ENCODE measurements around the gene BPIFB1.
A peak's percentile ranks its signal among the peaks of the same experiment; 100 is the strongest.

The BPIFB1 gene

GRCh38 chr20:33257237-33257636 lies 25.8 kb upstream of the BPIFB1 start:
- Mint-ChIP-seq H3K4me3 (no peak overlapping the region), H3K36me3 (no peaks in the 10 kb centered on the region), H3K27ac (no peak overlapping the region), H3K9me3 (peaks cover 3% of the 10 kb centered on the region), H3K4me1 (no peaks in the 10 kb centered on the region)
- ATAC-seq (no peak), DNase-seq (ENCODE audit: low spot score in 2 of 2) (no peak)

DNA sequence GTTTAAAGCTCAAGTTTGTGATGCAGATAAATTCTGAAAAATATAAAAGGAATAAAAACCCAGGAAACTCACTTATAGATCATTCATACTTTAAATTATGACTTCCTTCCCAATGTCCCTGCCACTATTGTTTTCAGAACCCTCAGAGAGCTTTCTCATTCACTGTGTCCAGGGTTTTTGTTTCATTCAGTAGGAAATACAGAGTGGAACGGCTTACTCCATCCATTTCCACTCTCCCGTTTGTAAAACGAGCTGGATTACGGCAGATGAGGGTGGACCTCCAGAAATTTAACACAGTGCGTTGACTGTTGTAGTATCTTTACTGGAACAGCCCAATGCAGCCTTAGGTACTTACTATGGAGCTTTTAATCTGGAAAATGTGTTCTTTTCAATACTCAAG lies 23.6 kb upstream of the BPIFB1 start:
- H3K4me3 Mint-ChIP-seq: no peak overlapping the region
- ATAC-seq: no peak
- no peak for DNase-seq (ENCODE audit: low spot score in 2 of 2)
- no peak overlapping the region for H3K27ac Mint-ChIP-seq
- H3K36me3 Mint-ChIP-seq: no peaks in the 10 kb centered on the region
- H3K4me1 Mint-ChIP-seq: no peaks in the 10 kb centered on the region
- peaks cover under 1% of the 10 kb centered on the region for H3K9me3 Mint-ChIP-seq

DNA sequence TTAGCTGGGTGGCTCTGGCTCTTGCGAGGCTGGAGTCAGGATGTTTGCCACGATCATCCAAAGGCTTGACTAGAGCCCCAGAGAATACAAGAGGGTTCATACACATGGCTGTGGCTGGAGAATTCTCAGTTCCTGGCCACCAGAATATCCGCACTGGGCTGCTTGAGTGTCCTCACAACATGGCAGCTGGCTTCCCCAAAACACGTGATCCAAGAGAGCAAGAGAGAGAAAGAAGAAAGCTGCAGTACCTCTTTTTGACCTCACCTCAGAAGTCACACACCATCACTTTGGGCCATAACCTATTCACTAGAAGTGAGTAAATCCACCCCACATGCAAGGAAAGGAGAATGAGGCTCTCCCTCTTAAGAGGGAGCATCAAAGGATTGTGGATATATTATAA lies 21.5 kb upstream of the BPIFB1 start:
- H3K4me1 Mint-ChIP-seq: no peaks in the 10 kb centered on the region
- no peak overlapping the region for H3K4me3 Mint-ChIP-seq
- no peaks in the 10 kb centered on the region for H3K9me3 Mint-ChIP-seq
- H3K36me3 Mint-ChIP-seq: no peaks in the 10 kb centered on the region
- no peak for ATAC-seq
- no peak overlapping the region for H3K27ac Mint-ChIP-seq
- DNase-seq (ENCODE audit: low spot score in 2 of 2): no peak

DNA sequence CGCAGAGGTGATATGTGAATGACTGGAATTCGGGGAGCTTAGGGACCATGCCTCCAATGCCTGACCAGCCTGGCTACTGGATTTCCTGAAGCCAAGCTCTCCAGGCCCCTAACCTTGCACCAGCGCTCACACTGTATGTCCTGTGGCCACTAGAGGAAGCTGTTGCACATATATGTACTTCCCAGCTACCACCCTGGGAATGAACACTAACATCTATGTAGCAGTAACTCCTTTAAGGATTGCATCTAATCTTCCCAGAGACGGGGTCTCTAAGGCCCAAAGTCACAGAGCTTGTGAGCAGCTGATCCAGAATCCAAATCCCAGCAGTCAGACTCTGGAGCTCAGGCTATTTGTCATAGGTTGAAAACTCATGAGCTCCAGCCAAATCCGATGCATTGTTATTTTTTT lies 20.4 kb upstream of the BPIFB1 start:
- DNase-seq (ENCODE audit: low spot score in 2 of 2): no peak
- peak; percentile 67 for ATAC-seq
- Mint-ChIP-seq H3K4me1 (no peaks in the 10 kb centered on the region), H3K27ac (no peak overlapping the region), H3K4me3 (no peak overlapping the region), H3K9me3 (no peaks in the 10 kb centered on the region), H3K36me3 (no peaks in the 10 kb centered on the region)

GRCh38 chr20:33263784-33264183 lies 19.2 kb upstream of the BPIFB1 start:
- ATAC-seq (no peak), DNase-seq (ENCODE audit: low spot score in 2 of 2) (no peak)
- Mint-ChIP-seq H3K4me3 (no peak overlapping the region), H3K4me1 (no peaks in the 10 kb centered on the region), H3K27ac (no peak overlapping the region), H3K9me3 (no peaks in the 10 kb centered on the region), H3K36me3 (no peaks in the 10 kb centered on the region)

GRCh38 chr20:33267701-33268100 lies 15.3 kb upstream of the BPIFB1 start:
- H3K27ac Mint-ChIP-seq: no peak overlapping the region
- H3K9me3 Mint-ChIP-seq: no peaks in the 10 kb centered on the region
- ATAC-seq: no peak
- no peaks in the 10 kb centered on the region for H3K4me1 Mint-ChIP-seq
- H3K36me3 Mint-ChIP-seq: no peaks in the 10 kb centered on the region
- no peak for DNase-seq (ENCODE audit: low spot score in 2 of 2)
- H3K4me3 Mint-ChIP-seq: no peak overlapping the region

DNA sequence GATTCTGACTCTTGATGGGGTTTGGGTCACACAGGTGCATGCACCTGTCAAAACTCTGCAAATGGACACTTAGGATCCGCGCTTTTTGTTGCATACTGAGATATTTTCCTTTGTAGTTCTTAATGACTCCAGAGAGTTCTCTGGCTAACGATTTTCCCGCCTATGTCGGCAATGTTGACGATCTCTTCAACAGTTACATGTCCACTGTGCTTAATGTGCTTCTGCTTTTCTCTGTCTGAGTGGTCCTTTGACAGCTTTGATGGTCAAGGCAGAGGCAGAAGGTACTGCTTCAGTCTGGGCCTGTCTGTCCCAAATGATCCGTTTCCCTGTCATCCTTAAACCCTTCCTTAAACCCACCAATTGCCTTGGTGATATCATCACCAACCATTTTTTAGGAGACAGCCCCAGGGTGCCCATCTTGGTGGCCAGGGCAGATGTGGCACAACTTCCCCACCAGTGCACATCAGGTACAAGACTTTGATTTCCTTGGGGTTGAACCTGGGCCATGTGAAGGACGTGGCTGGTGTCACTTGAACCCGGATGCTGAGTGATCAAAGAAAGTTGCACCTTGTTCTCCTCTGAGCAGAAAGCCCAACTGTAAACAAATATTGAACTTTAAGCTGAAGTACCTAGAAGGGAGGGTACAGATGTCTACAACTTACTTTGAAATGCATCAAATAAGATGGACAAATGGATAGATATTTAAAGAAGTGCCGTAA lies 10.7 kb upstream of the BPIFB1 start:
- no peaks in the 10 kb centered on the region for H3K9me3 Mint-ChIP-seq
- no peak overlapping the region for H3K4me3 Mint-ChIP-seq
- DNase-seq (ENCODE audit: low spot score in 2 of 2): no peak
- H3K4me1 Mint-ChIP-seq: no peaks in the 10 kb centered on the region
- no peaks in the 10 kb centered on the region for H3K36me3 Mint-ChIP-seq
- no peak overlapping the region for H3K27ac Mint-ChIP-seq
- no peak for ATAC-seq

DNA sequence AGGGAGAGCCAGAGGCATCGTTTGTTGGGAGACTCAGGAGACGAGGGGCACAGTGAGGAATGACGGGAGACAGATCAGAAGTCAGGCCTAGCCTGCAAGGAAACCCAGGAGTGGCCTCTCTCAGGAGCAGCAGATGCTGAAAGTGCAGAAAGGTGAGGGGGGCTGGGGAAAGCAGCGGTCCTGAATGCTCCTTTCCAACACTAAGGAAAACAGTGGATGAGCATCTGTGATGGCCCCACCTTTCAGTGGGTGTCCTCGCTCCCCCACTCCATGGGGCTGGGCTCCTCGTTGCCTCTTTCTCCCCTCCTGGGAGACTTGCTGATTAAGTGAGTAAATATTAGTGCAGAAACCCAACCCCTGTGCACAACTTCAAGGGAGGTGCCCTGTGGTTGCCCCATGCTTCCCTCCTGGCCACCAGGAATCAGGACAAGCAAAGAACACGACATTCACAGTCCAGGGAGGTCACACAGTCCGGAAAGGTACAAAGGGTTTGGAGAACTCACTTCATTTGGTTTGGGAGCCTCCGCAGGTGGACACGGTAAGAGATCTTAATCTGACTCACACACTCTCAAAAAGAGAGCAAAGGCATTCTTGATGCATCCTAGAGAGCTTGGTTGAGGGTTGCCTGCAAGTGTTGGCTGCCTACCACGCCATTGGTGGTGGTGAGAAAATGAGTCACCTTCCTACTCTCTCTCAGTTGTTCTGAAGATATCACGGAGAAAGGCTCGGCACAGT lies 9.7 kb upstream of the BPIFB1 start:
- DNase-seq (ENCODE audit: low spot score in 2 of 2): no peak
- no peak overlapping the region for H3K4me3 Mint-ChIP-seq
- no peaks in the 10 kb centered on the region for H3K36me3 Mint-ChIP-seq
- no peaks in the 10 kb centered on the region for H3K9me3 Mint-ChIP-seq
- no peaks in the 10 kb centered on the region for H3K4me1 Mint-ChIP-seq
- no peak overlapping the region for H3K27ac Mint-ChIP-seq
- ATAC-seq: peak; percentile 89

DNA sequence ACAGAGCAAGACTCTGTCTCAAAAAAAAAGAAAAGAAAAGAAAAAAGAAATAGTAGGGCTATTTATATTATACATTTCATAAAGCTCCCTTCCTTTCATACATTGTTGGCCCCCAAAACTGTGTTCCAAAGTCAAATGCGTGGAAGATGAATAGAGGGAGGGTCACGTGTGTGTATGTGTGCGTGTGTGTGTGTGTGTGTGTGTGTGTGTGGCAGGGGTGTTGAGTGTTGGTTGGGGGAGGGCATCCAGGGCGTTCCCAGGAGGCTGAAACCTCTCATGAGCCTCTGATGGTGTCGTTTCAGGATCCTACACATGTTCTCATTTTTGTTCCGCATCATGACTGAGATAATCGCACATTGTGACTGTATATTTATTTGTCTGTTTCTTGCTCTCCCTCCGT lies 7.8 kb upstream of the BPIFB1 start:
- Mint-ChIP-seq H3K9me3 (no peaks in the 10 kb centered on the region), H3K36me3 (no peaks in the 10 kb centered on the region), H3K4me3 (no peak overlapping the region), H3K4me1 (no peaks in the 10 kb centered on the region), H3K27ac (no peak overlapping the region)
- DNase-seq (ENCODE audit: low spot score in 2 of 2) (no peak), ATAC-seq (no peak)

- Mint-ChIP-seq H3K4me3 (no peak overlapping the region), H3K36me3 (no peaks in the 10 kb centered on the region), H3K27ac (peak overlapping the region; percentile 77), H3K4me1 (no peaks in the 10 kb centered on the region), H3K9me3 (no peaks in the 10 kb centered on the region)
- DNase-seq (ENCODE audit: low spot score in 2 of 2) (no peak), ATAC-seq (no peak)
Observed at GRCh38 chr20:33275871-33276270, 7.1 kb upstream of the BPIFB1 start.

- no peak for DNase-seq (ENCODE audit: low spot score in 2 of 2)
- H3K9me3 Mint-ChIP-seq: no peaks in the 10 kb centered on the region
- H3K36me3 Mint-ChIP-seq: no peaks in the 10 kb centered on the region
- H3K27ac Mint-ChIP-seq: peak overlapping the region; percentile 77
- ATAC-seq: no peak
- H3K4me1 Mint-ChIP-seq: no peaks in the 10 kb centered on the region
- H3K4me3 Mint-ChIP-seq: no peak overlapping the region
Observed at GRCh38 chr20:33276303-33277113, 6.5 kb upstream of the BPIFB1 start.

GRCh38 chr20:33277471-33278441 lies 5.3 kb upstream of the BPIFB1 start:
- DNase-seq (ENCODE audit: low spot score in 2 of 2) (no peak), ATAC-seq (no peak)
- Mint-ChIP-seq H3K27ac (no peak overlapping the region), H3K4me1 (no peaks in the 10 kb centered on the region), H3K36me3 (no peaks in the 10 kb centered on the region), H3K9me3 (no peaks in the 10 kb centered on the region), H3K4me3 (no peak overlapping the region)

GRCh38 chr20:33278700-33279099 lies 4.3 kb upstream of the BPIFB1 start:
- ATAC-seq (no peak), DNase-seq (ENCODE audit: low spot score in 2 of 2) (no peak)
- Mint-ChIP-seq H3K9me3 (no peaks in the 10 kb centered on the region), H3K27ac (no peak overlapping the region), H3K36me3 (no peaks in the 10 kb centered on the region), H3K4me1 (no peaks in the 10 kb centered on the region), H3K4me3 (no peak overlapping the region)

DNA sequence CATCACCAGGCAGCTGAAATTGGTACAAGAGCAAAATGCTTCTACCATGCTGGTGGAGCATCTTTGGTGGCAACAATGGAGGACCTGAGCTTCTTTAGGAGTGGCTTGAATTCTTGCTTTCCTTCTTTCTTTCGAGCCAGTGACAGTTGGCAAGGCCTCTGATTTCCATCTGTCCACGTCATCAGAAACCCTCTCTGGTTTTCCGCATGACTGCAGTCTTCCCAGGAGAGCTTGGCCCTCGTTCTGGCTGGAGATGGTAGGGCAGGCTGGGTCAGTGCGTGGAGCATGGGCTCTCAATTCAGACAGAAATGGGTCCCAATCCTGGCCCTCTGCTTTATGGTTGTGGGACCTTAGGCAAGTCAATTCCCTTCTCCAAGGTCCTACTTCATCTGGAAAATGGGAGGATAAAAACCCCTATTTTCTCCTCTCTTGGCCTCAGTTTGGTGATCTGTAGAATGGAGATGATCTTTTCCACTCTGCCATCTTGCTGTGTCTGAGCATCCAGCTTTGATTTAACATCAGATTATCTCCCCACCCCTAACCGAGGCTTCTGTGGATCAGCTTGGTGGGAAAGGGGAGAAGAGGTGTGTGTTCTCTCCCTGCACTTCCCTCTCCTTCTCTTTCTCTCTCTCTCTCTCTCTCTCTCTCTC lies 3.6 kb upstream of the BPIFB1 start:
- Mint-ChIP-seq H3K36me3 (no peaks in the 10 kb centered on the region), H3K27ac (no peak overlapping the region), H3K4me3 (no peak overlapping the region), H3K4me1 (no peaks in the 10 kb centered on the region), H3K9me3 (no peaks in the 10 kb centered on the region)
- DNase-seq (ENCODE audit: low spot score in 2 of 2) (no peak), ATAC-seq (no peak)
